LoVo (cell line): ENCODE data around the gene MYL1.
A peak's percentile ranks its signal among the peaks of the same experiment; 100 is the strongest.

Experiments
- DNase-seq: peaks from one replicate; pipeline ENCODE4 v3.0.0-alpha.2; 2016; ENCODE audit warnings: low spot score

The MYL1 gene

DNA sequence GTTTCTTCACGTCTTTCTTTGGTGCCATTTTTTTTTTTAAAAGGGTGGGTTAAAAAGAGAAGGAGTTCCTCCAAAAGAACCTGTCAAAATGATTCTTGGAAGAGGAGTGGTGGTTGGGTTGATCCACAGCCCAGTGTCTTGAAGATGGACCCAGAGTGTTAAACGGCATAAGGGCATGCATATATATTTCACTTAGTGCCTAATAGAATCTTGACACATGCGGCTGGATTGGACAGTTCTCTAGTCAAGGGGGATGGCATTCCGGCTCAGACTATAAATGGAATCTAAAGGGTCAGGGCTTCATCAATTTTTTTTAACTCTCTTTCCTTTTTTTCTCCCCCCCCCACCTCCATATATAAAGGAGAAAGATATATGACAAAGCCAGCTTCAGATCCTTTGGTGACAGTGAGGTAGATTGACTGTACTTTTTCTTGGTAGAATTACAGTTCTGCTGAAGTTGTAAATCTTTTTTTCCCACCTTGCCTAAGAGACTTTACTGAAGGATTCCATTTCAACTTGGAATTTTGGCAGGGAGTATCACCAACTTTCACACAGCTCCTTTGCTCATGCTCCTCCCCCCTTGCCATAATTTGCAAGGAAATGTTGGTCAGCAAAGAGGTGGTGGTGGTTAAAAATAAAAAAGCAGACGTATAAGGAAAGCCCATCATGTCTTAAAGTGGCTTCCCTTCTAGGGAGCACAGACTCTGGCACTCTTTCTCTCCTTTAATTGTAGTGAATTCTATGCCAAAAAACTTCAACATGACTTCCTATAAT lies at the start of gene MYL1:
MYL1 (minus strand) TSS at position 160 of the 774 bp plus-strand sequence; CDS start at position 28, 132 bp downstream.
- DNase-seq, result no peak

DNA sequence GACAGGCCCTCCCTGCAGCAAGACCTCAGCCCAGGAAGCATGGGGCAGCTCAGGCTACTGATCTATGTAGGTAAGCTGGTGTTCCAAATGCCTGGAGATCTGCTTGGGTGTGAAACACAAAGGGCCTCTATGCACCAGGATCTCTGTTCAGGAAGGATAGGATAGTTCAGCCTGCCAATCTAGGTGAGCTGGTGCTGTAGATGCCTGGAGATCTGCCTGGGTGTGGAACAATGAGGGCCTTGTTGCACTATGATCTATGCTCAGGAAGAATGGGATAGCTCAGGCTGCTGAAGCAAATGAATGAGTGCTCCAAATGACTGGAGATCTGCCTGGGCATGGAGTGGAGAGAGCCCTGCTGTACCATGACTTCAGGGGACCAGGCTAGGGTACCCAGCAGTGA lies 48.9 kb upstream of the MYL1 start:
- DNase-seq, result no peak

DNA sequence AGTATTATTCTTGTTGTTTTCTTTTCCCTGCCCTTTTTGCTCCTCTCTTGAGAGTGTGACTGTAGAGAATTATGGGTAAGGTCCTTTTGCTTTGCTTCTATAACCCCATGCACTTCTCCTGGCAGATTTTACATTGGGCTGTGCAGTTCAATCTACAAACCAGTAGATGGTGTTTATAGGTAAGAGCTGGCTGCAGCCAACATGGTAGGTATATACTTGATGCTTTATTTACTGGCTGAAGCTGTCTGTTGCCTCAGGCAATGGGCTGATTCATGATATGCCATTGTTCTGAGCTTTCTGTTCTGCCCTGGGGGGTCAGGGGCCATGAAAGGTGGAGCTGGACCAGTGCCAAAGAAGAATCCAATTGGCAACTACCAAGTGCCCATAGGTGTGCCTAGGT lies 48.3 kb upstream of the MYL1 start:
- peak; percentile 6 for DNase-seq

DNA sequence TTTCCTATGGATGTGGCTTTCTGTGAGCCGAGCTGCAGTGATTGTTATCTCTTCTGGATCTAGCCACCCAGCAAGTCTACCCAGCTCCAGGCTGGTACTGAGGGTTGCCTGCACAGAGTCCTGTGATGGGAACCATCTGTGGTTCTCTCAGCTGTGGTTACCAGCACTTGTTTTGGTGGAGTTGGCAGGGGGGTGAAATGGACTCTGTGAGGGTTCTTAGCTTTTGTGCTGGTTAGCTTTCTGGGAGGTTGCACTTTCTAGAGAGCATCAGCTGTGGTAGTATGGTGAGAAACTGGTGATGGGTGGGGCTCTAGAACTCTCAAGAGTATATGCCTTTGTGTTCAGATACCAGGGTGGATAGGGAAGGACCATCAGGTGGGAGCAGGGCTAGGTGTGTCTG lies 45.4 kb upstream of the MYL1 start:
- DNase-seq, result no peak

DNA sequence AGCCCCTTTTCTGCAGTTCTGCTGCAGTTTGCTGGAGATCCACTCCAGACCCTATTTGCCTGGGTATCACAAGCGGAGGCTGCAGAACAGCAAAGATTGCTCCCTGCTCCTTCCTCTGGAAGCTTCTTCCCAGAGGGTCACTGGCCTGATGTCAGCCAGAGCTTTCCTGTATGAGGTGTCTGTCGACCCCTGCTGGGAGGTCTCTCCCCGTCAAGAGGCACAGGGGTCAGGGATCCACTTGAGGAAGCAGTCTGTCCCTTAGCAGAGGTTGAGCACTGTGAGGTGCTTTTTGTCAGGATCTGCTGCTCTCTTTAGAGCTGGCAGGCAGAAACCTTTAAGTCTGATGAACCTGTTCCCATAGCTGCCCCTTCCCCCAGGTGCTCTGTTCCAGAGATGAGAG lies 42.0 kb upstream of the MYL1 start:
- DNase-seq, result no peak

DNA sequence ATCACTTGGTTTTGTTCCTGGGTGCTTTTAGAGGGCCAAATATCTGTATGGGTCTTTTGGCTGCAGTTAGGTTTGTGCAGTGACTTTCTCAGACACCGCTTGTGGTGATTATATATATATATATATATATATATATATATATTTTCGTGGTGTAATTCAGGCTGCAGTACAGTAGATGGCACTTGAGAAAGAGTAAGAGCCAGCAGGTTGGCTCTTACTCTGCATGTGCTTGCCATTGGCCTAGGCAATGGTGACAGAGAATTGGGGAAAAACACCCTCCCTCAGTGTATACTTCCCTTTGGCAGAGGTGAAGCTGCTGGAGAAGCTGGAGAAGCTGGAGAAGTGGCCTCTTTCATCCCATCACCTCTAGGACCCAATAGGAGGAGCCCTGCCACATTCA lies 22.2 kb upstream of the MYL1 start:
- no peak for DNase-seq

DNA sequence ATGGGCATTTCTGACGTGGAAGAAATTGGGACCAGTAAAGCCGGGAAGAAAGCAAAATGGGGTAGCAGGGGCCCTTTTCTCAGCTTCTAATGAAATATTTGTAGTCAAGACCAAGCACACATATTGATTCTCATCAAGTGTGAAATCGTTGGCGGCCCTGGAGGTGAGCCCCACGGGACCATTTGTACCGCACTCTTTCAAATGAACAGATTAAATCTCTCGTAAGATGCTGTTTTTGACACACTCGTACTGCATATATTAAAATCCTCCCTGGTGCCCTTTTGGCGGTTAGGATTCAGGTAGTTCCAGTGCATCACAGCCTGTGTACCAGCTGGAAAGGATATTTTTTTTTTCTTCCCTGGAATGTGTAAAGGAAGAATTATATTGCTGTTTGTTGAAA lies 9.9 kb upstream of the MYL1 start:
- no peak for DNase-seq

DNA sequence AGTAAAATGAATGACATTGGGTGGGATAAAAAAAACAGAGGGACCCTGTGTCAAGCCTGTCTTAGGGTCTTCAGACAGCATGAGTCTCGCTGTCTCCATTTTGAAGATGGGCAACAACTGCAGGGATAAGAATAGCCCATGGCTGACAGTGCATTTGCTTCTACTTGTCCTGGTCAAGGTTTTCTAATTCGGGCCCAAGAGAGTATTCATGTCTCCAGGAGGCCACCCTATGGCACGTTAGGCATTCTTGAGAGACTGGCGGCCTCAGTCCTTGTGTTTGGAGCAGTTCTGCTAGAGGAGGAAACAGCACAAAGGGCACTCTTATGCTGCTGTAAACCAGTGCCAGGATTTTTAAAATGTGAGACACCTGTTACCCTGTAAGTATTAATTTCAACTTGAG lies 9.5 kb upstream of the MYL1 start:
- DNase-seq, result no peak

DNA sequence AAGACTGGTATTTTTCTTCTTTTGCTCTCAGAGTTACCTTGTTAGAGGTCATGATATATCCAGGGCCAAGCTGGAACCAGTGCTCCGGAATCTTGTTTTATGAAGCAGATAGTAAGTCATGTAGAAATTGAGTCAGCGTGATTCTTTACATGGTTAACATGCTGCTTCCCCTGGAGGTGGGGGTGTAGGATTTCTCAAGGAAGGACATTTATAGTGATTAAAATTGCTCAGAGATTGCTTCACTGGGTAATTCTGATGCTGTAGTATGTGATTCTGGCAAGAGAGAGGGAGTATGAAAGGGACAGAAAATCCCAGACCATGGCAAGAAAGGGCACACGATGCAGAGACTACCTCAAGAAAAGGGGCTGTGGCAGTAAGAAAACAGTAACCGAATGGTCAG lies 8.0 kb upstream of the MYL1 start:
- no peak for DNase-seq

DNA sequence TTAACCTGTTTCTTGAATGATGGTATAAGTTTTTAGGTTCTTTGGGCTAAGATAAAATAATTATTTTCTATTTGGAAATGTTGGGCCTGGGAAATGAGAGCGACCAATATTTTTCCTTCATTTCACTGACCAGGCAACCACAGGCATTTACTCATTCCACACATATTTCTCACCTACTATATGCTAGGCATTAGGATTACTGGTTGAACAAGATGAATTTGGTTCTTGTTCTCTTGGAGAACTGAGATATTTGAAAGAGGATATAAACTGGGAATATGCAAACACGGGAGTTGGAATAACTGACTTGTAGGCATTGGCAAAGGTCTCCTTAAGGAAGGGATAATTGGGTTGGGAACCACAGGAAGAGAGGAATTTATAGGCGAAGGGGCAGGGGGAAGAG lies 3.9 kb upstream of the MYL1 start:
- no peak for DNase-seq

DNA sequence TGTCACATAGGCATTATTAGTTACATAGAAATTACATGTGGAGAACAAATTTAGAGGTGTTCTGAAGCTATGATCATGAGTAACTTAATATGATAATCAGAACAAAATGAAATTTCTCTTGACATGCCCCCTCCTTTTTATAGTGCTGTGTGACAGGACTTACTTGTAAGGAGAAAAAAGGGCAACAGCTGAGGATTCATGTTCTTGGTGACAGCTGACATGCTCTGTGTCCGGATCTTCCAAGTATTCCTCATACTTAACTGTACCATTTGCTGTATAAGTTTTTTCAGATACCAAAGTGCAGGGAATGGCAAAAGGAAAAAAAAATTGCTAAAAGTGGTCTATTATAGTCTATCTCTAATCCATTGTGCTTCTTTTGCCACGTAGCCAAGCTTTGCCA lies 3.5 kb upstream of the MYL1 start:
- DNase-seq, result no peak

DNA sequence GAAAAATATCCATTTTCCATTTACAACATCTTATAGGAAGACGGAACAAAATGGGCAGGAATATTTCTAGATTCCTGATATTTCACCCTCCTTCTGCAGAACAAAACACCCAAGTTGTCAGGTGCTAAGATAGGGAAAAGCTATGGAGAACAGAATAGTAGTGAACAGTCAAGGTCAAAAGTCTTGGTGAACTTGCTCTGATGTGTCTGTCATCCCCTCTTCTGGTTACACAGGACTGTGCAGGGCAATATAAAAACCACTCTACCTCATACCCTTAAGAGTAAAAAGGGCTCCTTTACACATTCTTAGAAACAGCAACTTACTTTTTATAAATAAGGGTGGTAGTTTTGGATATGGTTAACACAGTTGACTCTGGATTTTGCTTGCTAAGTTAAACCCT lies 4.4 kb downstream of the MYL1 start:
- no peak for DNase-seq

DNA sequence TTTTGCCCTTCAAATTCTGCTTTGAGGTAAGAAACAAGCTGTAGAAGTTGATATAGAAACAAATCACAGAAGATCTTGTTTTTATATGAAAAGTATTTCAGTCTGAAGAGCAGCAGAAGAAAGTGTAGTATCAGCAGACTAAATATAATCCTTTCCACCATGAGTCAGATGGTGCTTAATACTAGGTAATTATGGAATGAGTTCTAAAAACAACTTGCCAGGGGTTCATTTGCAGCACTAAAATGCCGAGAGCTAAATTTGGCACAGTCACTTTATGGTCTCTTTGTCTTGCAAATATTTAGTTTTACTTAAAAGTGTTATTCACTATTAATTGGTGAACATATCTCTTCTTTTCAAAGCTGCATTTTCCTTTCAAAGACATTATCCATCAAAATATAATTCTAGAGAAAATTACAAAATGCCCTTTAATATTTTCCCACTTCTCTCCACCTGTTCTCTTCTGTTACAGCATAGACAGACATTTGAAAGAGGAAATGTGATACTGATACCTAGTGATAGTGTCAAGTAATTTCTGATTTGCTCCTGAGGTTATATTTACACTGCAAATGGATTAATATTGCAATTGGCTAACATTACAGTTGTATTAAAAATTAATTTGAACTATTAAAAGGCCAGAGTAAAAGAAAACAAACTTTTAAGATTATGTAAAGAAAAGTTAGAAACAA lies 5.3 kb downstream of the MYL1 start:
- no peak for DNase-seq

DNA sequence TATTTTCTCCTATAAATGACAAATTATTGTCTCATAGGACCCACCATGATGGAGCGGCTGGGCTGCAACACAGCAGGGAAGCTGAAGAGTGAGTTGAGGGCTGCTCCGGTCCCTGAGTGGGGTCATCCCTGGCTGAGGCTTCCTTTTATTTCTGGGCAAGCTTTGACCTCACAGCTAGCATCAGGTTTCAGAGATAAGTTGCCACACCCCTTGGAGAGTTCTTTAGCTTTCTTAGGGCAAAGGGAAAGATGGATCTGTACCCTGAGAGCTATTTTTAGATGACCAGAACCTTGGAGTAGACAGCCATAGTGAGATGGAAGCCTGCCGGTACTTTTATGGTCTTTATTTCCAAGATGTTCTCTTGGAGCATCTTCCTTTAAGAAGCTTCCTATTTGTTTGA lies 11.5 kb downstream of the MYL1 start:
- DNase-seq, result no peak

DNA sequence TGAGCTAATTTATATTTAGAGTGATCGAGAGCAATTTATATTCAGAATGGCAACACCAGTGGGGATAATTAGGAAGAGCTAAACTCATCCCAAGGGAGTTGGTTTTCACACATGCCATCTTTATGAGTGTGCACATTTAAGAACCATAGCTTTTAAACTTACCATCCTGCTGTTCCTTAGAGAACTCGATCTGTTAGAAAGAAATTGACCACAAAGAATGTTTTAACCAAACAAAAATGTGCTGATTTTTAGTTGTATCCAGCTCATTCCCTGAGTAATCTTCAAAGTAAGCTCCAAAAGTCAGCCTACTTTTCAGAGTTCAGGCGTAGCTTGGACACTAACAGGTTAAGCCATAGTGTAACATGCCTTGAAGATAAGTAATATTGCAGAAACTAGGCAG lies 12.6 kb downstream of the MYL1 start:
- DNase-seq, result no peak

DNA sequence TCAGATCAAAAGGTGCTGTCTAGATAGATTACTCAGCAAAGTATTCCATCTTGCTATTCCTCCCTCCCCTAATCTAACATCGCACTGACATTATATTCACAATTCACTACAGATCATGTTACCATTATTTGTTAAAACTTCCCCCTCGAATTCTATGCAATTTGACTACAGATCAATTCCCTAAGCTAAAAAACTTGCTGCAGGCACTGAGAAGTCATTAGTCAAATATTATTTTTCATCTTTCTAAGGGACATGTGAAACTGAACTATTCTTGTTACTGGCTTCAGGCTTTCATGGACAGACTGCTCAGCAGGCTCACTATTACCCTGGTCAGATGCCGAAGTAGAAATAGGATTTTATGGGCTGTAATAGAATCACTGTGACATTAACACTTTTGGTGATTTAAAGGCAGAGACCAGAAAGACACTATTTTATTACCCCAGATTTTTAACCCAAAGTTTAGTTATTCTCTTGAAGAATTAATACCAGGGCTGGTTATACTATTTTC lies 15.1 kb downstream of the MYL1 start:
- no peak for DNase-seq

DNA sequence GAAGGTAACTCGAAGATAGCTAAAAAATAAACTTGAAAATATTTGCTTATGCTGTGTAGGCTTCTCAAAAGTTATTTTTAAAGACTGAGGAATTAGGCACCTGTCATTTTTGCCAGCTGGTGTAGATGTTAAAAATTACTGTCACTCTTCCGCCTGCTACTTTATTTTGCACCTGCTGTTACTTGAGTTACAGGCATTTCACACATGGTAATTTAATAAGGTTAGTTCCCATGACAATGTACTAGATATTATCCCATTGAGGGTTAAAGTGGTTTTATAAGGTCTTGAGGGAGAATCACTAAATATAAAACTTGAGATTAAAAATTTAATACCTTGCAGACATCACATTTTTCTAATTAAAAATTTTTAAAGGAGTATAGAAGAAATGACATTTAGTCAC lies 26.6 kb downstream of the MYL1 start:
- no peak for DNase-seq

DNA sequence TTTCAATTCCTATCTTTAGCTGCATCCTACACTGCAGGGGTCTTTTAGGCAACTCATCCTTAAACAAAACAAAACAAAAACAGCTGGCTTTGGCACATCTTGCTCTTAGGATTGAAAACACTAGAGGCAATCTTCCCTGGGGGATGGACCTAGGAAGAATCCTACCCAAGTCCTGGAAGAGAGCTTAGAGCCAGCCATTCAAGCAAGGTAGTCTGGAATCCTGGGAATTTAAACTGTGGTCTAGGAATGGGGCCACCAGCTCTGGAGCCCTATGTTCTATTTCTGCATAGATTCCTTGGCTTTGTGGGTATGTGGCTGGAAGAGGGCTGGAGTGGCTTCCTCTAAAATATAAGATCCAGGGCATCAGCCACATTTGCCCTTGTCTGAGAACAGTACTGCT lies 27.7 kb downstream of the MYL1 start:
- no peak for DNase-seq

DNA sequence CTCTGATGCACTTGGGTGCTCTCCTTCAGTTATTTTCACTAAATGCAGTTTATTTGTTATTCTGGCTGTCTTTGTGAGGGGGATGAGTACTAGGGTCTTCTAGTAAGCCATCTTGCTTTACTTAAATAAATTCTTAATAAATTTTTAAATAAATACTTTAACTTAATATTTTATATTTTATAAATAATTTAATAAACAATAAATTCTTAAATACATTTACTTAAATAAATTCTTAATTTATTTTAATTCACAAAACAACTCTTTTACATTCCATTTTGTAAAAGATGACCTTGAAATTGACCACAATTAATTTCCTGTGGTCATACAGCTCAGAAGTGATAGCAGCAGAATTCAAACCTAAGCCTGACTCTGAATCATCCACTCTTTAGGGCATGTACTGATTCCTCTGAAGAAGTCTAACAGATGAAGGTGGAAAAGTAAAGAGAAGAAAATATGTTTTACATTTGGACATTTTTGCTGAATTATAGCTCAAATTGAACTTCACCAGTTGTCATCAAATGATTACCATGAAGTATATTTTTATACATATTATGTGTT lies 28.8 kb downstream of the MYL1 start:
- DNase-seq, result no peak

DNA sequence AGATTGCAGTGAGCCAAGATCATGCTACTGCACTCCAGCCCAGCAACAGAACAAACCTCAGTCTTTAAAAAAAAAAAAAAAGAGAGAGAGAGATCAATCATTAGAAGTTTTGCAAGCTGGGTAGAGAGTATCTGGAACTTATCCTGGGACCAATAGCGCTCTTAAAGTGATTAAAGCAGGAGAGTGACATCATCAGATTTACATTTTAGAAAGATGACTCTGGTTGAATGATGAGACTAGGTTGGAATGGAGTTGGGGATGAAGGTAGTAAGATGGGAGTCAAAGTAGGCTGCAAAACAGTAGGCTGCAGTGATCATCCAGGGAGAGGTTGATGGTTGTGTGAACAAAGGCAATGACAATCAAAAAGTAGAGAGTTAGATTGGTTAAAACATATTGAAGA lies 37.8 kb downstream of the MYL1 start:
- DNase-seq, result no peak

DNA sequence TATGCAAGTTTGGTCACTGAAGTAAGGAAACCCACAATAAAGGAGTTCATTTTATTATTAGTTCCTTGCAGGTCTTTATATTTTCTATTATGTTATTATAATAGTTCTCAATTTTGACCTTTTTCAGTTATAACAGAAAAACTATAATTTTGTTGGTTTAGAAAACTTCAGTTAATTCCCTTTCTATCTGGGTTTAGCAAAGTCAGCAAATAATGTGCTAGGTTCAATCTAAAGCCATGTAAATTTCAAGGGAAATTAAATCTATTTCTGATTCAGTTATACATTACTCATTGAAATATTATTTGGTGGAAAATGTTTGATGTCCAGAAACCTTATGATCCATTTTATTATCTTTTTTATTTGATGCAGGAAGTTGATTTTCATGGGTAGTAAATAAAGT lies 43.7 kb downstream of the MYL1 start:
- no peak for DNase-seq

DNA sequence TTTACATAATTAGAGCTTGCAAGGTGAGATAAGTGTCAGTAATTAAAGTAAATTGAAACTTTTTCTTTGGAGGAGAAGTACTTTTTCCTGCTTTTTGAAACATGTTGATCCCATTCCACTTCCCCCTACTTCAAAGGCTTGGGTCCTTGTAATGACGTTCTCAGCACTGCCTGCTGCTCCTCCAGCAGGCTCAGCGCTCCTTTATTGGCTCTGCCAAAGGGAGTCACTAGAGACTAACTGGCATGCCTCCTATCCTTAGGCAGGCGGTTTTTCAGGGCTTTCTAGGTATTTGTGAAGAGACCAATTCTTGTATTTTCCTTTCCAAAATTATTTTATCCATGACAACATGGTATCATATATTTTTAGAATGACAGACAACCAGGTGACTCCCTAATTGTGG lies 45.8 kb downstream of the MYL1 start:
- DNase-seq, result no peak

DNA sequence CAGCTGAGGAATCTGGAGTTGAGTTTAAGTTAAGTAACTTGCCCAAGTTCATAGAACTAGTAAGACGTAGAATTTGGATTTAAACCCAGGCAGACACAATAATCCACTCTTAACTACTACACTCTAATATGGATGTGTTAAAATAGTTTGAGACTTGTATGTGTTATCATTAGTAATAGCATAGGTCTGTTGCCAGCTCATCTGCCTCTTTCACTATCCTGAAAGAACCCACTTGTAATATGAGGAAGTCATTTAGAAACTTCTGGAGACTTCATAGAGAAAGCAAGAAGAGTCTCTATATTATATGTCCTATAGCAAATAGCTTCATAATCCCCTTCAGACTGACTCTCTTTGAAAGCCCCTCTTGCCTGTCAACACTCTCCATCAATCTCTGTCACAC lies 46.7 kb downstream of the MYL1 start:
- DNase-seq, result no peak
